Pancreas (tissue), 10 donors: Measurements from ENCODE around the gene IRF2BP2. TPM values are rescaled to one million over a fixed set of nuclear protein-coding genes. Genes with fewer than 3 reads are reported as not detected.

Experiments used
- ATAC-seq, 4 donors: fragments of 200-7000 bp; cut with Tn5 transposase; one replicate each; pipeline versions ENCODE4 v1.8.0 to v1.9.1; 2020; ENCODE audit warnings: mild to moderate bottlenecking in 4 of 4, moderate library complexity in 4 of 4
- DNase-seq, 6 donors: peaks; one replicate each; pipeline ENCODE4 v3.0.0-alpha.2; 2020
- FAIRE-seq: peaks from 2 replicates; lab custom pipeline; 2012; peaks lifted over from hg19 to GRCh38; lab: Jason Lieb, UNC
- H3K27ac ChIP-seq, 4 donors: fragments of 200-600 bp; sonication (generic); 1 replicate in 3 of 4; 2 replicates in 1 of 4; pipeline versions ENCODE4 v1.5.0 to v1.8.0; 2020
- H3K27me3 ChIP-seq, 4 donors: fragments of 200-600 bp; one replicate each; pipeline ENCODE4 v1.8.0; 2021
- H3K36me3 ChIP-seq, 3 donors: fragments of 200-600 bp; sonication (generic) in 1 of 3; one replicate each; pipeline versions ENCODE4 v1.5.0 to v1.8.0; 2020 to 2021
- H3K4me1 ChIP-seq, 3 donors: fragments of 200-600 bp; one replicate each; pipeline ENCODE4 v1.8.0; 2021
- H3K4me3 ChIP-seq, 4 donors: fragments of 200-600 bp; sonication (generic) in 2 of 4; one replicate each; pipeline versions ENCODE4 v1.5.0 to v1.8.0; 2020 to 2021
- H3K9me3 ChIP-seq, 4 donors: fragments of 200-600 bp; one replicate each; pipeline ENCODE4 v1.8.0; 2021
- WGBS, 2 donors: extraction: QIAGEN DNeasy Blood & Tissue Kit; methylation state at CpG; one replicate each; pipeline ENCODE4 v1.1.7; 2013; 5-methylcytosine and 5-hydroxymethylcytosine counted together
- intact Hi-C, 3 donors: fragments of 100-400 bp; cut with DNase I; formaldehyde crosslinking; loops; one replicate each; pipeline versions ENCODE4 v1.11.1 to v1.14.2; 2022
- polyA plus RNA-seq, 2 donors: library from polyadenylated mRNA; stranded (reverse); fragments of 200-250 nt; gene quantifications; one replicate each; pipeline ENCODE4 v1.2.3, GENCODE V29; 2013
- total RNA-seq, 6 donors: library from RNA; stranded (reverse); fragmentation: NEBNext Ultra II Directional in 4 of 6; extraction: Animal tissue kit (Norgen Biotek cat#: 25700) in 4 of 6; gene quantifications; one replicate each; pipeline versions ENCODE4 v1.2.1 to v1.2.4, GENCODE V29; 2021 to 2023
- TF ChIP-seq, protein P1 (sequence below), 4 donors: fragments of 200-600 bp; sonication (generic) in 3 of 4; IDR thresholded peaks; one replicate each; pipeline versions ENCODE4 v1.5.0 to v1.8.0; 2021; ENCODE audit warnings: antibody characterized with exemption in 4 of 4
- donor health status: healthy with polysubstance abuse.
- donor health status: DM: no; HTN: no; CAD: no; lungs with moderate emphysema.
- donor health status: DM: no; HTN: no; CAD: no.
- donor health status: control.
- donor health status: control.
- donor health status: Bipolar disorder and iron deficiency.
- donor health status: DM: yes; HTN: yes; CAD: no.
- donor health status: DM: no; HTN: no; CAD: no.
- donor health status: DM: no; HTN: no; CAD: no.
- donor health status: DM: yes; HTN: yes; CAD: no.

The IRF2BP2 gene
- total and polyA plus RNA-seq, 8 donors: 47.0 to 95.6 (median 57.7) TPM

DNA sequence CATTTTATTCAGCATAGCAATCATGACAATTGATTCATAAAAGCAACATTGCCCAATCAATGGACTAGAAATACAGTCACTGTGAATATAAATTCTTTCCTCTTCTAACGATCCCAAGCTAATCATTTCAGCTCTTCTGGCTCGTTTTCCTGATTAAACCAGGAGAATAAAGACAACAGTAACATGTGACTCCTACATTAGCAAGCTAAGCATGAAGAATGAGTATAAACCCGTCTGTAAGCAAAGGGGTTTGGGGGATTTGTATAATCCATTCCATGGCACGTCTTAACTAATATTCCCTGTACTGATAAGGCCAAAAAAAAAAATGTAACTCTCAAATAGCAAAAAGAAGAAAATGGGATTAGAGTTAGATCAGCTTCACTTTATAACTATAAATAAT is 21.6 kb downstream of the IRF2BP2 start:
- TF ChIP-seq, protein P1, sequence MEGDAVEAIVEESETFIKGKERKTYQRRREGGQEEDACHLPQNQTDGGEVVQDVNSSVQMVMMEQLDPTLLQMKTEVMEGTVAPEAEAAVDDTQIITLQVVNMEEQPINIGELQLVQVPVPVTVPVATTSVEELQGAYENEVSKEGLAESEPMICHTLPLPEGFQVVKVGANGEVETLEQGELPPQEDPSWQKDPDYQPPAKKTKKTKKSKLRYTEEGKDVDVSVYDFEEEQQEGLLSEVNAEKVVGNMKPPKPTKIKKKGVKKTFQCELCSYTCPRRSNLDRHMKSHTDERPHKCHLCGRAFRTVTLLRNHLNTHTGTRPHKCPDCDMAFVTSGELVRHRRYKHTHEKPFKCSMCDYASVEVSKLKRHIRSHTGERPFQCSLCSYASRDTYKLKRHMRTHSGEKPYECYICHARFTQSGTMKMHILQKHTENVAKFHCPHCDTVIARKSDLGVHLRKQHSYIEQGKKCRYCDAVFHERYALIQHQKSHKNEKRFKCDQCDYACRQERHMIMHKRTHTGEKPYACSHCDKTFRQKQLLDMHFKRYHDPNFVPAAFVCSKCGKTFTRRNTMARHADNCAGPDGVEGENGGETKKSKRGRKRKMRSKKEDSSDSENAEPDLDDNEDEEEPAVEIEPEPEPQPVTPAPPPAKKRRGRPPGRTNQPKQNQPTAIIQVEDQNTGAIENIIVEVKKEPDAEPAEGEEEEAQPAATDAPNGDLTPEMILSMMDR (IDR thresholded peaks at IDR 0.05): no peak
- 56 to 59% methylated on average over 4 of the region's 4 CpGs for WGBS, 2 donors
- Histone ChIP-seq H3K27me3 (no peaks in the 10 kb centered on the region), H3K27ac (no peak overlapping the region), H3K9me3 (no peaks in the 10 kb centered on the region), H3K4me1 (no peaks in the 10 kb centered on the region), H3K4me3 (no peak overlapping the region), H3K36me3 (no peaks in the 10 kb centered on the region)
- intact Hi-C loops: loop anchor here in 2 of 3 donors (10.0 kb wide), 2 partner anchors 84 to 506 kb away; no protein-coding TSS in a partner anchor
- FAIRE-seq (no peak), ATAC-seq (no peak), DNase-seq (no peak)

DNA sequence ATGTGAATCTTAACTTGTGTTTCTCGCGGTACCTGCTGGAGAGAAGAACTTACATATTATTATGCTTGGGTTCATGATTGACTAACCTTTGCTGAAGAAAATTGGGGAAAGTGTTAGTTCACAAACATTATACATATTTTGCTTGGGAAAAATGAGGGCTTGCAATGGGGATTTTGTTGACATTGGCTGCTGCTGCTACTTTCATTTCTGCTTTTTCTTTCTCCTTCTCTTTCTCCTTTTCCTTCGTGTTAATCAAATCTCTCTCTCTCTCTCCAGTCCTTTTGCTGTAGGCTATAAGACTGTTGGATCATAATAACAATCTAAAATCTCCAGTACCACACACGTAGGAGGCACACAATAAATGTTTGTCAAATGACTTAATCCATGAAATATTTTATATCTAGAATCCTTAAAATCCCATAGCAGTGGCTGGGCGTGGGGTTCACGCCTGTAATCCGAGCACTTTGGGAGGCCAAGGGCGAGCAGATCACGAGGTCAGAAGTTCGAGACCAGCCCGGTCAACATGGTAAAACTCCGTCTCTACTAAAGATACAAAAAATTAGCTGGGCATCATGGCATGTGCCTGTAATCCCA is 23.0 kb downstream of the IRF2BP2 start:
- Histone ChIP-seq H3K27me3 (no peaks in the 10 kb centered on the region), H3K36me3 (no peaks in the 10 kb centered on the region), H3K4me1 (no peaks in the 10 kb centered on the region), H3K9me3 (no peaks in the 10 kb centered on the region), H3K27ac (no peak overlapping the region), H3K4me3 (no peak overlapping the region)
- ATAC-seq (no peak), DNase-seq (no peak), FAIRE-seq (no peak)
- intact Hi-C loops: loop anchor here in 2 of 3 donors (10.0 kb wide), 2 partner anchors 82 to 508 kb away; no protein-coding TSS in a partner anchor
- TF ChIP-seq, protein P1 (IDR thresholded peaks at IDR 0.05): no peak
- 77 to 78% methylated on average over 12 of the region's 12 CpGs for WGBS, 2 donors

DNA sequence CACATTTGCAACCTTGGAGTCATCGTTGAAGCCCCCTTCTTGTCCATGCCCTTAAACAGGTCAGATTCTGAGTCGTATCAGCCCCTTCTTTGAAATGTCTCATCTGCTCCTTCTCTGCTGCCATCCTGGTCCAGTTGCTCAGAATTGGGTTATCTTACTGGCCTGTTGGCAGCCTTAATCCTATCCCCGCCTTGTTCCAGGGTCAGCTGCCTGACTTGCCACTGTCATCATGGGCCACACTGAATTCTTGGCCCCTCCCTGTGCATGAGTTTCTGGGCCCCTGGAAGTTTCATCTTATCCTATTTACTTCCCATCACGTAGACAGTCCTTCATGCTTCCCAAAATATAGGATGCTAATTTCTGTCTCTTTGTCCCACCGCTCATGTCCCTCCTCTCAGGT is 23.7 kb downstream of the IRF2BP2 start:
- no peak for ATAC-seq
- FAIRE-seq: no peak
- WGBS, 2 donors: 90% methylated on average over 5 of the region's 5 CpGs
- H3K4me1 ChIP-seq: no peaks in the 10 kb centered on the region
- H3K27me3 ChIP-seq: no peaks in the 10 kb centered on the region
- no peak overlapping the region for H3K4me3 ChIP-seq
- no peaks in the 10 kb centered on the region for H3K36me3 ChIP-seq
- TF ChIP-seq, protein P1 (IDR thresholded peaks at IDR 0.05): no peak
- intact Hi-C loops: loop anchor here in 2 of 3 donors (10.0 kb wide), 2 partner anchors 82 to 508 kb away; no protein-coding TSS in a partner anchor
- no peaks in the 10 kb centered on the region for H3K9me3 ChIP-seq
- H3K27ac ChIP-seq: no peak overlapping the region
- DNase-seq: no peak

DNA sequence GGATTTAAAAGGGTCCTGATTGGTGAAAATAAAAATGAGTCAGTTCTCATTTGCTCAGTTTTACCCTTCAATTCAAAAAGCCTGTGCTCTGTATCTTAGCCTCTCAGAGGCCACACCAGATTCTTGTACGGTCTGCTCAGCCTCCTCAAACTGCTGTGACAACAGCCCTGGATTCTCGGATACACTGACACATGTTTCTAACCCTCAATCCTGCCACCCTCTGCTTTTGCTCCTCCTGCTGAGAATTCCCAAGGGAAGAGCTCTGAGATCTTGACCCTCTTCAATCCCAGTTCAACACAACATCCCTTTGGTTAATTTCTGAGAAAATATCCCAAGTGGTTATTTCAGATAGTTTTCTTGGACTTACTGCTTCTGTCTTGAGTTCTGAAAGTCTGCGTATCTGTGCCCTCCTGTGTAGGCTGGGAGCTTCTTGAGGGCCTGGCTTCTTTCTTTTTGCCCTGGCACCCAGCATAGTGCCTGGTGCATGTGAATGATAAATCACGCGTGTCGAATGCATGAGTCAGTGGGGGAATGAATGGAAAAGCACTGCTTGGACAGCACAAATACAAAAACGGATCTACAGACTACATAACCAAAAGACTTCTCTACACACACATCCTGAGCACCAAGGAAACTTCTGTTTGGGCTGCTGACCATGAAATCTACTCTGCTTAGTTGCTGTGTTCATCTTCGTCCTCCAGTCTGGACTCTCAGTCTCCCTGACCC is 24.5 kb downstream of the IRF2BP2 start:
- peak in 2 of 4 donors; percentile 13 to 48 for ATAC-seq
- no peak for DNase-seq

More for the DNA sequence above, 24.5 kb downstream of the IRF2BP2 start:
- no peak overlapping the region for H3K4me3 ChIP-seq
- TF ChIP-seq, protein P1 (IDR thresholded peaks at IDR 0.05): no peak
- no peaks in the 10 kb centered on the region for H3K27me3 ChIP-seq
- no peak overlapping the region for H3K27ac ChIP-seq
- no peaks in the 10 kb centered on the region for H3K36me3 ChIP-seq
- H3K9me3 ChIP-seq: no peaks in the 10 kb centered on the region
- no peaks in the 10 kb centered on the region for H3K4me1 ChIP-seq
- FAIRE-seq: no peak
- 79 to 84% methylated on average over 8 of the region's 8 CpGs for WGBS, 2 donors
- intact Hi-C loops: loop anchor here in 2 of 3 donors (10.0 kb wide), 2 partner anchors 81 to 509 kb away; no protein-coding TSS in a partner anchor
